HFF-Myc (cell line): ENCODE results near the gene RNF148.

ENCODE experiments used
- DNase-seq: peaks from one replicate; pipeline ENCODE4 v3.0.0-alpha.2; 2011; ENCODE audit warnings: low read depth; ENCODE audit errors: extremely low read depth
- H3K4me3 ChIP-seq: replicated peaks from 2 replicates; pipeline ENCODE4 v1.5.1; 2011; ENCODE audit warnings: low read depth, mild to moderate bottlenecking, control low read depth, low read length
- TF ChIP-seq, protein P1 (sequence below): IDR thresholded peaks from 2 replicates; pipeline ENCODE4 v1.5.1; 2012; ENCODE audit warnings: mild to moderate bottlenecking, low read depth, low read length, control low read depth; ENCODE audit errors: missing control alignments

RNF148 gene, protein sequence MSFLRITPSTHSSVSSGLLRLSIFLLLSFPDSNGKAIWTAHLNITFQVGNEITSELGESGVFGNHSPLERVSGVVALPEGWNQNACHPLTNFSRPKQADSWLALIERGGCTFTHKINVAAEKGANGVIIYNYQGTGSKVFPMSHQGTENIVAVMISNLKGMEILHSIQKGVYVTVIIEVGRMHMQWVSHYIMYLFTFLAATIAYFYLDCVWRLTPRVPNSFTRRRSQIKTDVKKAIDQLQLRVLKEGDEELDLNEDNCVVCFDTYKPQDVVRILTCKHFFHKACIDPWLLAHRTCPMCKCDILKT

DNA sequence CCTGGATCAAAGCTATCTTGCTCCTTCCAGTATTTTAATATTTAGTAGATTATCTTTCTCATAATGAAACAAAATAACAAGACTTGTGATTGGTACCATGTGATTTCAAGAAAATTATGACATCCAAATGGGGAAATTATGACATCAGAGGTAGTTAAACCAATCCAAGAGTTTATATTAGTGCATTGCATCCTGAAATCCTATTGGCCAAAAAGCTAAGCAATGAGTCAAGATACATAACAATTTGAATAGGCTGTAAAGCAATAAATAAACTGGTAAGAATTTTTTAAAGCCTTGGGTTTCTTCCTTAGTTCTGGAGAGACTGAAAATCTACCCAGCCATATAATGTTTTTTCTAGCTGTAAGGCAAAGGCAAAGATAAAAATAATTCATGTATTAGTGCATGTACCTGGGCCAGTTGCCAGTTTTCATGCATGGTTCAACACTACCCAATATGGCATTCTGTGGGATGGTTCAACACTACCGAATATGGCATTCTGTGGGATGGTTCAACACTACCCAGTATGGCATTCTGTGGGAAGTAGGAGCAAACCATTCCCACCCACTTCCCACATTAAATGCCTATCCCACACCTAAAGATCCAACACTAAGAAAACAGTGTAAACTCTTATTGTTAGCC, at the start of gene RNF148:
TSS of gene RNF148 (minus strand) at position 51 of the 639 bp plus-strand sequence. CDS start 172 bp downstream, outside the sequence.
- TF ChIP-seq, protein P1, sequence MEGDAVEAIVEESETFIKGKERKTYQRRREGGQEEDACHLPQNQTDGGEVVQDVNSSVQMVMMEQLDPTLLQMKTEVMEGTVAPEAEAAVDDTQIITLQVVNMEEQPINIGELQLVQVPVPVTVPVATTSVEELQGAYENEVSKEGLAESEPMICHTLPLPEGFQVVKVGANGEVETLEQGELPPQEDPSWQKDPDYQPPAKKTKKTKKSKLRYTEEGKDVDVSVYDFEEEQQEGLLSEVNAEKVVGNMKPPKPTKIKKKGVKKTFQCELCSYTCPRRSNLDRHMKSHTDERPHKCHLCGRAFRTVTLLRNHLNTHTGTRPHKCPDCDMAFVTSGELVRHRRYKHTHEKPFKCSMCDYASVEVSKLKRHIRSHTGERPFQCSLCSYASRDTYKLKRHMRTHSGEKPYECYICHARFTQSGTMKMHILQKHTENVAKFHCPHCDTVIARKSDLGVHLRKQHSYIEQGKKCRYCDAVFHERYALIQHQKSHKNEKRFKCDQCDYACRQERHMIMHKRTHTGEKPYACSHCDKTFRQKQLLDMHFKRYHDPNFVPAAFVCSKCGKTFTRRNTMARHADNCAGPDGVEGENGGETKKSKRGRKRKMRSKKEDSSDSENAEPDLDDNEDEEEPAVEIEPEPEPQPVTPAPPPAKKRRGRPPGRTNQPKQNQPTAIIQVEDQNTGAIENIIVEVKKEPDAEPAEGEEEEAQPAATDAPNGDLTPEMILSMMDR = no peak
- no peak for DNase-seq
- H3K4me3 ChIP-seq = no peak within 1 kb of the TSS

DNA sequence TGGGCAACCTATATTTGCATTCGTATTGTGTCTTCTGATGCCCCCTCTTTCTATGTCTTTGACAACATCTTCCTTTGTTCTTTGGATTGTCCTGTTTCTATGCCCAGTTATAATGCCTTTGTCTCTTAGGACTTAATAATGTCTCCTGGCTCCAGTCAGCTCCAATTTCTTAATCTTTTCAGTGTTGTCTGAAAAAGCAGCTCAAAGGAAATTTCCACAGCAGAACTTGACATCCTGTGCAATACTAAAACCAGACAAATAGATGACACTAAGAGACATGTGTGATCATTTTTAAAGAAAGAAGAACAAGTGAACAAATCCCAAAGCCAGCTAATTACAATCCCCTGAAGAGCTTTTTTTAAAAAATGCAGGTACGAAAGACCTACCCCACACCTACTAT, 47.7 kb upstream of the RNF148 start:
- no peak for DNase-seq
- H3K4me3 ChIP-seq = no peak overlapping the region
- TF ChIP-seq, protein P1 = no peak

DNA sequence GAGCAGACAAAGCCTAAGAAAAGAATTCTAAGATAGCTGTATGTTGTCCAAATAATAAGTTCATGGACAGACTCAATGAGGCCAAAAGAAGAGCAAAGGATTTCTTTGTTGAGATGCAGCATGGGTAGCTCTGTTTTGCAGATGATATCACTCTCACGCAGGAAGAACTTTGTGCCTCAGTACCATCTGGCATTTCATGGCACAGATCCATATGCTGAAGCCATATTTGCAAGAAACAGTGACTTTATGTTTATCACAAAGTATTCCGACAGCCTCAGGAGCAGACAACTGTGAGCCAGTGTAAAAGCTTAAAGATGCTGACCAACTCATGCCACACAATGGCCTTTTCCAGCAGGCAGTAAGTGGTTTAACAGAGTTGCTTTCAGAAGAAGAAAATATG, 45.5 kb upstream of the RNF148 start:
- TF ChIP-seq, protein P1 = no peak
- DNase-seq = no peak

DNA sequence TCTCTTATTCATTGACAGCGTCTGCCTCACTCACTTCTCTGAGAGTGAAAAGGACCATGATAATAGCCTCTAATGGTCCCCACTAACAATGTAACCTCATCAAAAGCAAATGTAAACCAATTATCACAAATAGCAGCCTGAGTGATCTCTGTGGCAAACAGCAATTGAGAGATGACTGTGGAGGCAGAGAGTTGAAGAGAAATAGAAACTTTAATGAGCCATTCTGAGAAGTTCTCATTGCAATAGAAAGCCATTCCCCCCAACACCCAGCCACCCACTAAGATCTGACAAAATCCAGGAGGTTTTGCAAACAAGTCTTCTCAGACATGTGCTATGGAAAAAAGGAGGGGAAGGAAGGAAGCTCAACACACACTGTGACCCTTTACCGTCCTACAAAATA, 44.2 kb upstream of the RNF148 start:
- H3K4me3 ChIP-seq = no peak overlapping the region
- TF ChIP-seq, protein P1 = no peak
- DNase-seq = no peak

More for the DNA sequence above, 45.5 kb upstream of the RNF148 start:
- H3K4me3 ChIP-seq = no peak overlapping the region

DNA sequence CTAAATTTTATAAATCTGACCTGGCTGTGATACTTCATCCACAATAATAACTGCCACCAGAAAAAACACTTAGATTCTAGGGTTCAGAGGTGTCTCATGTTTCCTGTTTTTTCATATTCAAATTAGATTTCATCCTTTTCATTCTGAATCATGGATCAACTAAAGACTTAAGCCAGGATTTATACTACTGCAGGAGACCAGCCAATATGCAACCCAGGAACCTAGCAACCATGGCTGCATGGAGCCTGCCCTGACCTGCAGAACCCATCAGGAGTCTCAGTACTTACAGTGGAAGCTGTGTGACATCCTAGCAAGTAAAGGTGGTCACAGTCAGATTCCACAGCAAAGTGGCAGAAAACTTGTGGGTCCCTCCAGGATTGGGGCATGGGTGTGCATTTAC, 40.5 kb upstream of the RNF148 start:
- DNase-seq = no peak
- H3K4me3 ChIP-seq = no peak overlapping the region
- TF ChIP-seq, protein P1 = no peak

DNA sequence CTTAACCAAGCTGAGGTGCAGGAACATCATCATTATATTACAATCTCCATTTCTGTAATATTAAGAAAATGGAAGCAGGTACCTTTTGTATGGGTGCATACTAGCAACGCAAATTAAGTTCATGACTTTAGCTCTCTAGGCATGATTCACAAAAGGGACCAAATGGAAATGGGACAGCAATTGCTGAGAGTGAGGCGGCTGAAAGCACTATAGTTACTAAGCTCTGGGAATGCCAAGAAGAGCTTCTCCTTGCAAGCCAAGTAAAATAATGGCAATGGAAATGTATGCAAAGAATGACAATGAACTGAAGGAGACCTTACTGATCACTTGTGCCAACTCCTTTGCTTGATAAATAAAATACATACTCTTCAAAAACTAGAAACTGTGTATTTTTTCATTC, 36.2 kb upstream of the RNF148 start:
- no peak for DNase-seq
- TF ChIP-seq, protein P1 = no peak
- H3K4me3 ChIP-seq = no peak overlapping the region
